GM12891 (cell line): ENCODE results near the gene PPP1R11.

ENCODE experiments used
- PAX5 ChIP-seq: IDR thresholded peaks from 2 replicates; pipeline ENCODE4 v1.6.1; 2011; ENCODE audit warnings: low read length, moderate library complexity, mild to moderate bottlenecking; ENCODE audit not compliant: insufficient read depth, severe bottlenecking
- POLR2A ChIP-seq: IDR thresholded peaks from 2 replicates; pipeline ENCODE4 v1.6.1; 2011; ENCODE audit warnings: low read depth, low read length, control low read depth
- POLR2AphosphoS5 ChIP-seq: IDR thresholded peaks from 2 replicates; pipeline ENCODE4 v1.6.1; 2011; ENCODE audit warnings: low read depth, low read length, control low read depth
- POU2F2 ChIP-seq: IDR thresholded peaks from 2 replicates; pipeline ENCODE4 v1.6.1; 2011; ENCODE audit warnings: low read depth, mild to moderate bottlenecking, control low read depth, low read length, moderate library complexity
- SPI1 ChIP-seq: IDR thresholded peaks from 2 replicates; pipeline ENCODE4 v1.6.1; 2011; ENCODE audit warnings: low read depth, low read length, control low read depth
- TAF1 ChIP-seq: IDR thresholded peaks from 2 replicates; pipeline ENCODE4 v1.6.1; 2011; ENCODE audit warnings: low read depth, low read length, control low read depth

DNA sequence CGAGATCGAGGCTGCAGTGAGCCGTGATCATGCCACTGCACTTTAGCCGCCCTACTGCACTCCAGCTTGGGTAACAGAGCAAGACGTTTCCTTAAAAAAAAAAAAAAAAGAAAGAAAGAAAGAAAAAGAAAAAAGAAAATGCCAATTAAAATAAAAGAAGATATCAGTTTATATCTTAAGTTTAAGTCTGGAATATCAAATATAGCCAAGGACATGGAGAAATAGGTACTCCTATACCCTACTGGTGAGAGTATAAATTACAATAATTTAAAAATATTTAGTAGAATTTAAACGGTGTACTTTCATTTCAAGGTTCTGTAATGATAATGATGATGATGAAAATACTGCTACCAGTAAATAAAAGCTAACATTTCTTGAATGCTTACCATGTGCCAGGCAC, 49.7 kb downstream of the PPP1R11 start:
- TF ChIP-seq POLR2A = no peak
- TF ChIP-seq POLR2AphosphoS5 = no peak
- no peak for TF ChIP-seq SPI1
- TF ChIP-seq TAF1 = no peak
- no peak for TF ChIP-seq PAX5
- no peak for TF ChIP-seq POU2F2
